MM.1S (cell line): ENCODE results near the gene RPRD1A.

Experiments used
- CTCF ChIP-seq: fragments of 300-600 bp; sonication (generic); IDR thresholded peaks from 2 replicates; pipeline ENCODE4 v1.5.1; 2016; ENCODE audit warnings: antibody characterized with exemption, low read length, mixed read lengths
- EZH2phosphoT487 ChIP-seq: fragments of 300-600 bp; sonication (generic); IDR thresholded peaks from 2 replicates; pipeline ENCODE4 v1.6.1; 2018; ENCODE audit warnings: antibody characterized with exemption, low read length

DNA sequence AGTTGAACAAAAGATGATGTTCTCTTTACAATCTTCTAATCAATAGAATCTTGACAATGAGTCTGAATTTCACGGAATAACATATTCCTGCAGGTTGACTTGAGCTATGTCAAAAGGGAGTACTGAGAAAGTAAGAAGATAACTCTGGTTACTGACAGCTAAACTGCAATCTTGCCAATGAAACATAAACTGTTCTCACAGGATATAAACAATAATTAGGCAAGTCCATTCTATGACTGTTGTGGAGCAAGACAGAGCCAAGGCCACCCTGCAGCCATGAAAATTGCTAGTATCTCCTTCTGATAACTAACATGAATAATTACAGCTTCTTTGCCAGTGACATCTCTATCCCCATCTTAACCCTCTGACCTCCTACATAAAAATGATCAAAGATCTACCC is 6.3 kb upstream of the RPRD1A start:
- TF ChIP-seq CTCF = no peak
- no peak for TF ChIP-seq EZH2phosphoT487
